T-helper 1 cell treated with Interleukin-12 subunit alpha and Interleukin-12 subunit beta and Interleukin-4 antibody, amounts not matched to agents 30 μg/mL and 1 μg/mL, for 36 hours (primary cell): ENCODE measurements around the gene SPATA9.

Experiments
- H3K27ac Mint-ChIP-seq: one replicate; pipeline ENCODE4 v1.8.0; 2021; ENCODE audit warnings: mild to moderate bottlenecking, mixed read lengths
- H3K27me3 Mint-ChIP-seq: one replicate; pipeline ENCODE4 v1.8.0; 2021; ENCODE audit warnings: low read depth, mixed read lengths
- H3K36me3 Mint-ChIP-seq: one replicate; pipeline ENCODE4 v1.8.0; 2021; ENCODE audit warnings: low read depth, mixed read lengths
- H3K4me1 Mint-ChIP-seq: one replicate; pipeline ENCODE4 v1.8.0; 2021; ENCODE audit warnings: low read depth, mixed read lengths
- H3K4me3 Mint-ChIP-seq: one replicate; pipeline ENCODE4 v1.8.0; 2021; ENCODE audit warnings: mild to moderate bottlenecking, moderate library complexity, mixed read lengths
- H3K9me3 Mint-ChIP-seq: one replicate; pipeline ENCODE4 v1.8.0; 2021; ENCODE audit warnings: mixed read lengths

The SPATA9 gene

DNA sequence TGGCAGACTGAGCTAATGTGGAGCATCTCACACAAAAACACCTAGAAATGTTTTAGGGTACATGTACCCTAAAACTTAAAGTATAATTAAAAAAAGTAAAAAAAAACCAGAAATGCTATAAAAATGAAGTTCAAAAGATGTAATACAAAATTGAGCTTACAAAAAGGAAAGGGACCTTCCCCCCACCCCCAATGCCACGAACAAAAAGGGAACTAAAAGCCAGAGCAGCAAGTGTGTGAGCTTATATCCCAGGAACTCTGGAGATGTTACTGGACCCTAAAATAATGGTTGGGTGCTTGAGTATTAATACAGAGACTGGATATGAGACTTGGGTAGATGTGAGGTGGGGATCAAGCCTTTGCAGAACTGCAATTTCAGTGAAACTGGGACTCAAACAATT, 11.0 kb downstream of the SPATA9 start:
- no peaks in the 10 kb centered on the region for H3K36me3 Mint-ChIP-seq
- H3K27ac Mint-ChIP-seq = no peak overlapping the region
- no peaks in the 10 kb centered on the region for H3K4me1 Mint-ChIP-seq
- no peak overlapping the region for H3K4me3 Mint-ChIP-seq
- peaks cover 8% of the 10 kb centered on the region for H3K27me3 Mint-ChIP-seq
- no peaks in the 10 kb centered on the region for H3K9me3 Mint-ChIP-seq

DNA sequence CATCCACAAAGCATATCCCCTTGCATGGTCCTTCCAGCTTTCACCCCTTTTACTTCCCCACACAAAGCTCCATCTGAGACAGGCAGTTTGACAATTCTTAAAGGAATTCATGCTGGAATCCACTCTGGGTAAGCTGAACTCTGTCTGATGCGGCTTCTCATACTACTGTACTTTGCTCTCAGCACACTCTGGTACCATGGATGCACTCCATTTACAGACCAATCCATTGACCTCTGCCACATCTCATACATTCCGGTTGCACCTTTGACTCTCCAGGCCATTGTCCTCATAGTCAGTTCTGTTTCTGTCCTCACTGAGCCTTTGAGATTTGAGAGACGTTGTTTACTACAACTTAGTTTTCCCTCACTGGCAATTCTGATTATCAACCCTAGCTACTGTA, 12.2 kb downstream of the SPATA9 start:
- Mint-ChIP-seq H3K27ac (no peak overlapping the region), H3K4me1 (no peaks in the 10 kb centered on the region), H3K4me3 (no peak overlapping the region), H3K27me3 (peaks cover 3% of the 10 kb centered on the region), H3K9me3 (no peaks in the 10 kb centered on the region), H3K36me3 (no peaks in the 10 kb centered on the region)

DNA sequence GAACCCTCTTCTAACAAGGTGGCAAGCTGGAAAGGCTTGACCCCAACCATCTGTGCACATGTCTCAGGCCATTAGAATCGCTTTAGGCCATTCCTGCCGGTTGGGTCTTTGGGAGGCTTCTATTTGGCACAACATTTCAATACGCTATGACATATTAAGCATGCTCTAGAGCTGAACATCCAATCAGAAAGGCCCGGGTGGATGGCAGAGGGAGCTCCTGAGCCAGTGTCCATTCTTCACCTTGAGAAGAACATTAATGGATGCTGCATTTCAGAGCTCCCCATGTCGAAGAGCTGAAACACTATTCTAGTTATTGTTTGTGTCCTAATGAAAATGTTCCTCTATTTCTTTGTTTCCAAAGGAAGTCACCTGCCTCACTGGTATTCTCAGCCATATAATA, 12.8 kb downstream of the SPATA9 start:
- H3K27ac Mint-ChIP-seq = no peak overlapping the region
- no peaks in the 10 kb centered on the region for H3K4me1 Mint-ChIP-seq
- no peaks in the 10 kb centered on the region for H3K9me3 Mint-ChIP-seq
- H3K36me3 Mint-ChIP-seq = no peaks in the 10 kb centered on the region
- peaks cover 4% of the 10 kb centered on the region for H3K27me3 Mint-ChIP-seq
- H3K4me3 Mint-ChIP-seq = no peak overlapping the region

GRCh38 chr5:95669540-95669939, 13.3 kb downstream of the SPATA9 start:
- Mint-ChIP-seq H3K4me3 (no peak overlapping the region), H3K27ac (no peak overlapping the region), H3K36me3 (no peaks in the 10 kb centered on the region), H3K27me3 (peaks cover 4% of the 10 kb centered on the region), H3K4me1 (no peaks in the 10 kb centered on the region), H3K9me3 (no peaks in the 10 kb centered on the region)

GRCh38 chr5:95668728-95669127, 14.1 kb downstream of the SPATA9 start:
- Mint-ChIP-seq H3K27ac (no peak overlapping the region), H3K27me3 (peaks cover 4% of the 10 kb centered on the region), H3K9me3 (no peaks in the 10 kb centered on the region), H3K4me1 (no peaks in the 10 kb centered on the region), H3K36me3 (no peaks in the 10 kb centered on the region), H3K4me3 (no peak overlapping the region)

GRCh38 chr5:95668216-95668615, 14.6 kb downstream of the SPATA9 start:
- H3K27ac Mint-ChIP-seq = no peak overlapping the region
- H3K9me3 Mint-ChIP-seq = no peaks in the 10 kb centered on the region
- H3K4me1 Mint-ChIP-seq = no peaks in the 10 kb centered on the region
- H3K4me3 Mint-ChIP-seq = no peak overlapping the region
- peaks cover 4% of the 10 kb centered on the region for H3K27me3 Mint-ChIP-seq
- no peaks in the 10 kb centered on the region for H3K36me3 Mint-ChIP-seq

DNA sequence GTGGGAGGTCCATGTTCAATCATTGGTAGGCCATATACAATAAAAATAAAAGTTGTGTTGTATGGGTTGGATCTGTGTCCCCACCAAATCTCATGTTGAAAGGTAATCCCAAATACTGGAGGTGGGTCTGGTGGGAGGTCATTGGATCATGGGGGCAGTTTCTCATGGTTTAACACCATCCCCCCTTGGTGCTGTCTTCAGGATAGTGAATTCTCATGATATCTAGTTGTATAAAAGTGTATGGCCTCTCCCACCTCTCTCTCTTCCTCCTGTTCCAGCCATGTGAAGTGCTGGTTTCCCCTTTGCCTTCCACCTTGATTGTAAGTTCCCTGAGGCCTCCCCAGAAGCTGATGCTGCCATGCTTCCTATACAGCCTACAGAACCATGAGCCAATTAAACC, 15.1 kb downstream of the SPATA9 start:
- no peak overlapping the region for H3K27ac Mint-ChIP-seq
- no peaks in the 10 kb centered on the region for H3K9me3 Mint-ChIP-seq
- H3K4me3 Mint-ChIP-seq = no peak overlapping the region
- no peaks in the 10 kb centered on the region for H3K36me3 Mint-ChIP-seq
- peaks cover 4% of the 10 kb centered on the region for H3K27me3 Mint-ChIP-seq
- no peaks in the 10 kb centered on the region for H3K4me1 Mint-ChIP-seq

- Mint-ChIP-seq H3K4me1 (no peaks in the 10 kb centered on the region), H3K9me3 (no peaks in the 10 kb centered on the region), H3K36me3 (no peaks in the 10 kb centered on the region), H3K4me3 (no peak overlapping the region), H3K27me3 (peaks cover 9% of the 10 kb centered on the region), H3K27ac (no peak overlapping the region)
Observed at GRCh38 chr5:95667061-95667618, 15.7 kb downstream of the SPATA9 start.

DNA sequence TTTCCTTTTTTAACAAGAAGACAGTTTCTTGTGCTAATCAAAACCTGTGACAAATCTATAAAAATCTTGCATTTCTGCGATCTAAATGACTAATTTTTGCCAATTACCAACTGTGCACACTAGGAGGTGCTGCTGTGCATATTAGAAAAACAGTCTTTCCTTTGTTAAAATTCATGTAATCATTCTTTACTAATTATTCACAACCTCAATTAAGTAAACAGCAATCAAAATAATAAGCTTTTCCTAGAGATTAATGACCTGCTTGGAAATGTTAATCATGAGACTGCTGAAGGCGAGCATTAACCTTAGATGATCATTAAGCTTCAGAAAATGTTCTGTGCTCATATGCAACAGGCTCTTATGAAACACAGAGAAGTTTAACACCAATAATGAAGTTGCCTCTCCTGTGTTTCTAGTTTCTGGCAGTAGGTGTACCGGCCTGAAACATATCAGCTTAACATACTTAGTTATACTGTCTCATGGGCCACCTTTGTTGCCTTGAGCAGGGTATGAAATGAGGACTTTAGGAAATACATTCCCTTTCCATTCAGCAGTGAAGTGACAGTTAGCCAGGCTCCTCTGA, 18.5 kb downstream of the SPATA9 start:
- H3K27me3 Mint-ChIP-seq = peaks cover 9% of the 10 kb centered on the region
- no peaks in the 10 kb centered on the region for H3K9me3 Mint-ChIP-seq

DNA sequence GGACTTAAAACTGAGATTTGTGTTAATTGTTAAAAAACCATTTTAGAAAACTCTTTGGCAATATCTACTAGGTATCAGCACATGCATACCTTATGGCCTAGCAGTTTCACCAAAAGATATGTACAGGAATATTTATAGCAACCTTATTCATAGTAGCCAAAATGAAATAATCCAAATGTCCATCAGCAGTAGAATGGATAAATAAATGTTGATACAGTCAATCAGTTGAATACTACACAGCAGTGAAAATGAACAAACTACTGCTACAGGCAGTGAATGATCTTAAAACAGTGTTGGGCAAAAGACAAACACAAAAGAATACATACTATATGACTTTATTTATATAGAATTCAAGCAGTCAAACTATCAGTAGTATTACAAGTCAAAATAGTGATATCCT, 19.8 kb downstream of the SPATA9 start:
- Mint-ChIP-seq H3K27me3 (peaks cover 9% of the 10 kb centered on the region), H3K36me3 (no peaks in the 10 kb centered on the region), H3K4me1 (no peaks in the 10 kb centered on the region), H3K9me3 (no peaks in the 10 kb centered on the region), H3K27ac (no peak overlapping the region), H3K4me3 (no peak overlapping the region)

More for the DNA sequence above, 18.5 kb downstream of the SPATA9 start:
- Mint-ChIP-seq H3K27ac (no peak overlapping the region), H3K4me3 (no peak overlapping the region), H3K36me3 (no peaks in the 10 kb centered on the region), H3K4me1 (no peaks in the 10 kb centered on the region)

- Mint-ChIP-seq H3K27me3 (peaks cover 5% of the 10 kb centered on the region), H3K4me1 (no peaks in the 10 kb centered on the region), H3K36me3 (no peaks in the 10 kb centered on the region), H3K9me3 (no peaks in the 10 kb centered on the region), H3K27ac (no peak overlapping the region), H3K4me3 (no peak overlapping the region)
Observed at GRCh38 chr5:95660060-95660459, 22.7 kb downstream of the SPATA9 start.

DNA sequence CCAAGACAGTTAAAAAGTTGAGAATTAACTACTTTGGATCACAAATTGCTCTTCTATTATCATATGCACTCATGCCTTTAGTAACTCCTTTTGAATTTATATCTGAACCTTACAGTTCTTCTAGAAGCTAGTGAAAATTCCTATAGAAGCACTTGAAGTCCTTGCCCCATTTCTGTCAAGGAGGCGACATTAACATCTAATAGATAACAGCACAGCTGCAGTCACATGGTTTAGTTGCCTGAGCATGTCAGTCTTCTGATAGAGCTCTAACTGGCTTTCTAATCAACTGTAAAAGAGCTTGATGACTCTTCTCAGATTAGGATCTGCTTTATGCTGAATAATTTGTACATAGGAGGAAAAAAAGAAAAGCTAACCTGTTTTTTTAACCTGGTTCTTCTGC, 27.2 kb downstream of the SPATA9 start:
- no peaks in the 10 kb centered on the region for H3K9me3 Mint-ChIP-seq
- no peak overlapping the region for H3K27ac Mint-ChIP-seq
- H3K4me1 Mint-ChIP-seq = no peaks in the 10 kb centered on the region
- no peaks in the 10 kb centered on the region for H3K27me3 Mint-ChIP-seq
- H3K36me3 Mint-ChIP-seq = no peaks in the 10 kb centered on the region
- no peak overlapping the region for H3K4me3 Mint-ChIP-seq

GRCh38 chr5:95654196-95654595, 28.6 kb downstream of the SPATA9 start:
- Mint-ChIP-seq H3K27me3 (no peaks in the 10 kb centered on the region), H3K4me3 (no peak overlapping the region), H3K9me3 (no peaks in the 10 kb centered on the region), H3K36me3 (no peaks in the 10 kb centered on the region), H3K27ac (no peak overlapping the region), H3K4me1 (no peaks in the 10 kb centered on the region)

GRCh38 chr5:95652849-95653248, 29.9 kb downstream of the SPATA9 start:
- Mint-ChIP-seq H3K36me3 (no peaks in the 10 kb centered on the region), H3K4me1 (peaks cover 2% of the 10 kb centered on the region), H3K9me3 (no peaks in the 10 kb centered on the region), H3K27ac (no peak overlapping the region), H3K4me3 (no peak overlapping the region), H3K27me3 (no peaks in the 10 kb centered on the region)

DNA sequence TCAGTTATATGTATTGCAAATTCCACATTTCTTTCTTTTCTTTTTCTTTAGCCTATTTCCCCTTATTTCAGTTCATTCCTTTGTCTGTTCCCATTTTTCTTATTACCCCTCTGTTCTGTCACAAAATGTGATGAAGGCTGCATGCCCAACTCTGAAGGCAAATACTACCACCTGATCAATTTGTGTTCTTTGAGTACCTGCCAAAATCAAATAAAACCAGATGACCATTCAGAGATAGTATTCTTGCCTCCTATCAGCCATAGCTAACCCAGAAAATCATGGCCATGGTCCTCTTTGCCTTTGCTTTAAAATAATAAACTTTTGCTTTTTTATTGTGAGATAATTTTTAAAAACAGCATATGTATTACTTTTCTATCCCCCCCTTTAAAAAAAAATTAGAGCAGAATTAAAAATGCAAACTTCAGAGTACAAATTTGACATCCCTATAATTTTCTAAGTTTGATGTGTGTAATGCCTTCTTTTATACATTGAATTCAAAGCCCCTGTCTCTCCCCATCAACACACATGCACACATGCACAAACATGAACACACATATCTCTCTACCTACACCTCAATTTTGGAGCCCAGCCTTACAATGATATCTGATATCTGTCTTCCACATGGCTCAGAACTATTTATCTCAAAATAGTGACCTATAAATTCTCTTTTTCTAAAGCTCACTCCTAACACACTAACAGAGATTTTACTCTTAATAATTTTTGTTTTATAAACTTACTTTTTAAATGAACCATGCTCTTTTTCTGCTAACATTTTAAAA, 32.8 kb downstream of the SPATA9 start:
- peaks cover 13% of the 10 kb centered on the region for H3K4me1 Mint-ChIP-seq
- H3K4me3 Mint-ChIP-seq = no peak overlapping the region
- H3K36me3 Mint-ChIP-seq = no peaks in the 10 kb centered on the region
- no peak overlapping the region for H3K27ac Mint-ChIP-seq
- no peaks in the 10 kb centered on the region for H3K9me3 Mint-ChIP-seq
- H3K27me3 Mint-ChIP-seq = no peaks in the 10 kb centered on the region
